Keratinocyte (primary cell): Measurements from ENCODE around the gene PRR14L.

Source experiments
- EZH2 ChIP-seq: IDR thresholded peaks from one replicate; pipeline ENCODE4 v1.6.1; 2012; ENCODE audit warnings: inconsistent platforms, mild to moderate bottlenecking, low read length, moderate library complexity
- TF ChIP-seq, protein P1 (sequence below), 3 experiments: IDR thresholded peaks in 1 of 3; conservative IDR thresholded peaks in 1 of 3; optimal IDR thresholded peaks in 1 of 3; 2 replicates in 2 of 3; 3 replicates in 1 of 3; pipeline versions ENCODE3 to v1.5.1; 2011; ENCODE audit warnings: low read length in 3 of 3, mild to moderate bottlenecking in 3 of 3, moderate library complexity in 2 of 3, control low read depth in 1 of 3, inconsistent platforms in 1 of 3; ENCODE audit not compliant: insufficient read depth in 2 of 3; ENCODE audit errors: extremely low read depth in 1 of 3

DNA sequence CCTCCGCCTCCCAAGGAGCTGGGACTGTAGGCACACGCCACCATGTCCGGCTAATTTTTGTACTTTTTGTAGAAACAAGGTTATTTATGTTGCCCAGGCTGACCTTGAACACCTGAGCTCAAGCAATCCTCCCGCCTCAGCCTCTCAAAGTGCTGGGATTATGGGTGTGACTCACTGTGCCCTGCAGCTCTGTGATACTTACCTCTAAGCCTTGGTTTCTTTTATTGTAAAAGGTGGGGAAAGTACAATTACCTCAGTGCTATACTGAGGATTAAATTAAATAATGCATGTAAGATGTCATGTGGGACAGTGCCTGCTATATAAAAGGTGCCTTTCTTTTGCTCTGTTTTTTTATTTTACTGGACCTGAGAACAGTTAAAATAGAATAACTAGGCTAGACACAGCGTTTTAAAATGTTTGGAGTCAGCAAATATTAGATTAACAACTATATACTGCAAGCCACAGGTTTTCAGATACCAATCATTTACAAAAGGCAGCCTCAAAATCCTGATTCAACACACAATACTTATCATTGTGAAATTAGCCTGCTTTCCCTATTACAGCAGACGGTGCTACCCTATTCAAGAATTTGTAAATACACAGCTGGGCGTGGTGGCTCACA, 30.0 kb downstream of the PRR14L start:
- TF ChIP-seq, protein P1, sequence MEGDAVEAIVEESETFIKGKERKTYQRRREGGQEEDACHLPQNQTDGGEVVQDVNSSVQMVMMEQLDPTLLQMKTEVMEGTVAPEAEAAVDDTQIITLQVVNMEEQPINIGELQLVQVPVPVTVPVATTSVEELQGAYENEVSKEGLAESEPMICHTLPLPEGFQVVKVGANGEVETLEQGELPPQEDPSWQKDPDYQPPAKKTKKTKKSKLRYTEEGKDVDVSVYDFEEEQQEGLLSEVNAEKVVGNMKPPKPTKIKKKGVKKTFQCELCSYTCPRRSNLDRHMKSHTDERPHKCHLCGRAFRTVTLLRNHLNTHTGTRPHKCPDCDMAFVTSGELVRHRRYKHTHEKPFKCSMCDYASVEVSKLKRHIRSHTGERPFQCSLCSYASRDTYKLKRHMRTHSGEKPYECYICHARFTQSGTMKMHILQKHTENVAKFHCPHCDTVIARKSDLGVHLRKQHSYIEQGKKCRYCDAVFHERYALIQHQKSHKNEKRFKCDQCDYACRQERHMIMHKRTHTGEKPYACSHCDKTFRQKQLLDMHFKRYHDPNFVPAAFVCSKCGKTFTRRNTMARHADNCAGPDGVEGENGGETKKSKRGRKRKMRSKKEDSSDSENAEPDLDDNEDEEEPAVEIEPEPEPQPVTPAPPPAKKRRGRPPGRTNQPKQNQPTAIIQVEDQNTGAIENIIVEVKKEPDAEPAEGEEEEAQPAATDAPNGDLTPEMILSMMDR (optimal IDR thresholded peaks at IDR 0.05 in 1 of 3, IDR thresholded peaks at IDR 0.05 in 1 of 3, conservative IDR thresholded peaks at IDR 0.05 in 1 of 3; ENCODE audit: extremely low read depth in 1 of 3, insufficient read depth in 2 of 3, low read length in 3 of 3) = no peak
- TF ChIP-seq EZH2 = no peak
